ENCODE results near the gene MFAP3. TPM values are rescaled to one million over a fixed set of nuclear protein-coding genes. Genes with fewer than 3 reads are reported as not detected.

The MFAP3 gene
- total and polyA plus RNA-seq, 2 donors (not counting 3 experiments of a cell fraction or from before 2014, with no cell fraction given), result 19.5 to 35.3 TPM

DNA sequence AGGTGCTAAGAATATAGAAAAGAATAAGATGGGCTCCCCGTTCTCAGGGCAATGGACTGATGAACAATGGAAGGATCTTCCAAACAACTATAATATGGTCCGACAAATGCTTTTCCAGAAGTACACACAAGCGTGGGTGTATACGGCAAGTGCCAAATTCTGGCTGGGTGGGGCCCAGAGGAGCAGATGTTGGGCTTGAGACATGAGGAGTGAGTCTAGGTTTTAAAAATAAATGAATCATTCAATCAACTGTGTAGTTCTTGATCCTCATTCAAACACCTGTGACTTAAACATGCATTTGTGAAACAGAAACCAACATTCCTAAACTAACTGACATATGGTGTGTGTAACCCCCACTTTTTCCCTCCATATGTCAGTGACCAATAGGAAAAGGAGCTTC lies 47.9 kb downstream of the MFAP3 start:
- intact Hi-C loops (cut with micrococcal nuclease) (no loop called here), dilution Hi-C loops (cut with MboI; ENCODE audit: extremely low pct_ligation_motif_present, low sequenced_read_pairs) (no loop called here)
- ChIA-PET CTCF (interaction anchor here (1.3 to 1.6 kb wide), 4 partner anchors 11 to 112 kb away, joined by 3 to 11 read pairs (median 4); no protein-coding TSS in a partner anchor), POLR2A (no interaction called here)
- Histone ChIP-seq H3K27me3 (ENCODE audit: control insufficient read depth in 2 of 2, insufficient read depth in 2 of 2, low read length in 2 of 2) (peaks cover 5 to 7% of the 10 kb centered on the region in 2 experiments), H4K20me1 (replicated peaks; ENCODE audit: control insufficient read depth, extremely low read depth, insufficient read depth, low read length) (no peaks in the 10 kb centered on the region), H3K27ac (ENCODE audit: insufficient read depth, low read depth, low read length) (no peak overlapping the region), H2AFZ (ENCODE audit: low read depth, low read length) (no peak overlapping the region), H3K79me2 (ENCODE audit: control insufficient read depth, insufficient read depth, low read length) (no peaks in the 10 kb centered on the region), H3K4me1 (ENCODE audit: control insufficient read depth, extremely low read depth, insufficient read depth, low read length) (no peaks in the 10 kb centered on the region), H3K36me3 (ENCODE audit: control insufficient read depth in 2 of 2, extremely low read depth in 1 of 2, insufficient read depth in 2 of 2, low read length in 2 of 2) (no peaks in the 10 kb centered on the region), H3K9me3 (replicated peaks; ENCODE audit: control insufficient read depth, insufficient read depth, low read length) (no peaks in the 10 kb centered on the region), H3K4me3 (replicated peaks in 1 of 3; ENCODE audit: insufficient read depth in 1 of 3, low read depth in 1 of 3, low read length in 3 of 3) (no peak overlapping the region), H3K9me1 (replicated peaks; ENCODE audit: control insufficient read depth, extremely low read depth, insufficient read depth, low read length) (no peaks in the 10 kb centered on the region), H3K4me2 (ENCODE audit: insufficient read depth, low read length) (no peak overlapping the region), H3K9ac (replicated peaks; ENCODE audit: extremely low read depth, insufficient read depth, low read length) (no peak overlapping the region)
- FAIRE-seq (no peak), DNase-seq (ENCODE audit: low read depth, low spot score) (no peak)
- TF ChIP-seq, protein P1, sequence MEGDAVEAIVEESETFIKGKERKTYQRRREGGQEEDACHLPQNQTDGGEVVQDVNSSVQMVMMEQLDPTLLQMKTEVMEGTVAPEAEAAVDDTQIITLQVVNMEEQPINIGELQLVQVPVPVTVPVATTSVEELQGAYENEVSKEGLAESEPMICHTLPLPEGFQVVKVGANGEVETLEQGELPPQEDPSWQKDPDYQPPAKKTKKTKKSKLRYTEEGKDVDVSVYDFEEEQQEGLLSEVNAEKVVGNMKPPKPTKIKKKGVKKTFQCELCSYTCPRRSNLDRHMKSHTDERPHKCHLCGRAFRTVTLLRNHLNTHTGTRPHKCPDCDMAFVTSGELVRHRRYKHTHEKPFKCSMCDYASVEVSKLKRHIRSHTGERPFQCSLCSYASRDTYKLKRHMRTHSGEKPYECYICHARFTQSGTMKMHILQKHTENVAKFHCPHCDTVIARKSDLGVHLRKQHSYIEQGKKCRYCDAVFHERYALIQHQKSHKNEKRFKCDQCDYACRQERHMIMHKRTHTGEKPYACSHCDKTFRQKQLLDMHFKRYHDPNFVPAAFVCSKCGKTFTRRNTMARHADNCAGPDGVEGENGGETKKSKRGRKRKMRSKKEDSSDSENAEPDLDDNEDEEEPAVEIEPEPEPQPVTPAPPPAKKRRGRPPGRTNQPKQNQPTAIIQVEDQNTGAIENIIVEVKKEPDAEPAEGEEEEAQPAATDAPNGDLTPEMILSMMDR (IDR thresholded peaks at IDR 0.05; ENCODE audit: extremely low read depth in 1 of 2, insufficient read depth in 1 of 2, low read depth in 1 of 2, low read length in 2 of 2), result no peak
- TF ChIP-seq FOS (IDR thresholded peaks at IDR 0.05; ENCODE audit: borderline replicate concordance, insufficient read depth, low read length) (no peak), POLR2AphosphoS5 (IDR thresholded peaks at IDR 0.05; ENCODE audit: insufficient read depth, low read depth, low read length) (no peak), JUN (IDR thresholded peaks at IDR 0.05; ENCODE audit: borderline replicate concordance, insufficient read depth, insufficient read length, low read depth) (no peak), POLR2A (IDR thresholded peaks at IDR 0.05; ENCODE audit: low read depth, low read length) (no peak), EZH2 (IDR thresholded peaks at IDR 0.05; ENCODE audit: borderline replicate concordance, low read depth, low read length, severe bottlenecking) (no peak), GATA2 (IDR thresholded peaks at IDR 0.05; ENCODE audit: insufficient read depth, insufficient read length, low read depth, low read length) (no peak), MYC (IDR thresholded peaks at IDR 0.05; ENCODE audit: low read depth, low read length) (no peak)
- TF ChIP-seq, protein P2, sequence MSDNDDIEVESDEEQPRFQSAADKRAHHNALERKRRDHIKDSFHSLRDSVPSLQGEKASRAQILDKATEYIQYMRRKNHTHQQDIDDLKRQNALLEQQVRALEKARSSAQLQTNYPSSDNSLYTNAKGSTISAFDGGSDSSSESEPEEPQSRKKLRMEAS (IDR thresholded peaks at IDR 0.05; ENCODE audit: insufficient read depth, insufficient read length), result no peak
- BruUV-seq (replicated peaks), result no TSS peak
